Testis (tissue), 3 donors: ENCODE results near the gene CSMD2. TPM values are rescaled to one million over a fixed set of nuclear protein-coding genes. Genes with fewer than 3 reads are reported as not detected.

ENCODE experiments used
- DNase-seq: peaks from one replicate; pipeline ENCODE4 v3.0.0-alpha.2; 2019
- H3K27ac ChIP-seq, 2 donors: fragments of 200-600 bp; sonication (generic); one replicate each; pipeline ENCODE4 v1.5.1; 2019
- H3K27me3 ChIP-seq: fragments of 200-600 bp; sonication (generic); one replicate; pipeline ENCODE4 v1.5.1; 2019
- H3K36me3 ChIP-seq: fragments of 200-600 bp; sonication (generic); one replicate; pipeline ENCODE4 v1.5.1; 2017; ENCODE audit warnings: low read depth; ENCODE audit errors: missing control alignments
- H3K4me1 ChIP-seq: fragments of 200-600 bp; sonication (generic); one replicate; pipeline ENCODE4 v1.5.1; 2019
- H3K4me3 ChIP-seq, 2 donors: fragments of 200-600 bp; sonication (generic); one replicate each; pipeline ENCODE4 v1.5.1; 2017 to 2019
- H3K9me3 ChIP-seq: fragments of 200-600 bp; sonication (generic); one replicate; pipeline ENCODE4 v1.5.1; 2017
- CTCF ChIP-seq, 3 experiments: fragments of 450-650 bp in 2 of 3; fragments of 200-600 bp in 1 of 3; sonication (generic) in 1 of 3; IDR thresholded peaks; one replicate each; pipeline ENCODE4 v1.5.1; 2016 to 2019; ENCODE audit warnings: antibody characterized with exemption in 3 of 3, mild to moderate bottlenecking in 2 of 3, moderate library complexity in 1 of 3
- POLR2A ChIP-seq: fragments of 450-650 bp; IDR thresholded peaks from one replicate; pipeline ENCODE4 v1.6.1; 2017; ENCODE audit warnings: antibody characterized with exemption, mild to moderate bottlenecking, moderate library complexity
- WGBS, 2 donors: methylation state at CpG; one replicate each; pipeline ENCODE4 v1.1.5; 2018; 5-methylcytosine and 5-hydroxymethylcytosine counted together
- intact Hi-C: fragments of 100-400 bp; cut with DNase I; formaldehyde crosslinking; loops from one replicate; pipeline ENCODE4 v1.15.1; 2023; ENCODE audit warnings: low total_unique reads
- polyA plus RNA-seq: library from polyadenylated mRNA; stranded (reverse); fragments of 350-450 nt; fragmentation: Illumina TruSeq; extraction: RNeasy Lipid Tissue Mini Kit (QIAGEN cat#74804); gene quantifications from one replicate; pipeline ENCODE4 v1.2.3, GENCODE V29; 2014; ENCODE audit warnings: low read depth, low replicate concordance; ENCODE audit not compliant: insufficient read depth
- total RNA-seq, 2 donors: library from RNA; depleted of rRNA; stranded (reverse); fragments of >200 nt; gene quantifications; one replicate each; pipeline ENCODE4 v1.2.3, GENCODE V29; 2016

CSMD2 gene
- total and polyA plus RNA-seq, 3 donors from 2014 or later: 1.2 to 3.8 (median 2.7) TPM

GRCh38 chr1:33880305-33880704 is 284.7 kb downstream of the CSMD2 start:
- no peaks in the 10 kb centered on the region for H3K36me3 ChIP-seq
- no peak overlapping the region for H3K27ac ChIP-seq
- WGBS, 2 donors: 68 to 70% methylated on average over 2 of the region's 2 CpGs
- H3K4me1 ChIP-seq: no peaks in the 10 kb centered on the region
- H3K27me3 ChIP-seq: no peaks in the 10 kb centered on the region
- H3K9me3 ChIP-seq: no peaks in the 10 kb centered on the region
- no peak overlapping the region for H3K4me3 ChIP-seq
- intact Hi-C loops: no loop called here
- no peak for DNase-seq
- TF ChIP-seq POLR2A: no peak
- TF ChIP-seq CTCF (IDR thresholded peaks at IDR 0.05): no peak

GRCh38 chr1:33878392-33878791 is 286.6 kb downstream of the CSMD2 start:
- no peaks in the 10 kb centered on the region for H3K4me1 ChIP-seq
- 79 to 87% methylated on average over 2 of the region's 2 CpGs for WGBS, 2 donors
- intact Hi-C loops: no loop called here
- no peak for DNase-seq
- H3K36me3 ChIP-seq: no peaks in the 10 kb centered on the region
- TF ChIP-seq CTCF (IDR thresholded peaks at IDR 0.05) (no peak), POLR2A (no peak)
- no peaks in the 10 kb centered on the region for H3K9me3 ChIP-seq
- H3K27ac ChIP-seq: no peak overlapping the region
- H3K27me3 ChIP-seq: no peaks in the 10 kb centered on the region
- no peak overlapping the region for H3K4me3 ChIP-seq

- intact Hi-C loops: no loop called here
- Histone ChIP-seq H3K4me1 (no peaks in the 10 kb centered on the region), H3K27ac (no peak overlapping the region), H3K27me3 (no peaks in the 10 kb centered on the region), H3K9me3 (no peaks in the 10 kb centered on the region), H3K4me3 (no peak overlapping the region), H3K36me3 (no peaks in the 10 kb centered on the region)
- DNase-seq: no peak
- TF ChIP-seq CTCF (IDR thresholded peaks at IDR 0.05) (no peak), POLR2A (no peak)
- WGBS, 2 donors: 77 to 84% methylated on average over 5 of the region's 5 CpGs
Measured at GRCh38 chr1:33876970-33877650, 287.9 kb downstream of the CSMD2 start.

GRCh38 chr1:33875862-33876261 is 289.2 kb downstream of the CSMD2 start:
- H3K36me3 ChIP-seq: no peaks in the 10 kb centered on the region
- intact Hi-C loops: no loop called here
- 85 to 89% methylated on average over 3 of the region's 3 CpGs for WGBS, 2 donors

More at GRCh38 chr1:33875862-33876261, 289.2 kb downstream of the CSMD2 start:
- Histone ChIP-seq H3K4me1 (no peaks in the 10 kb centered on the region), H3K4me3 (no peak overlapping the region), H3K27ac (no peak overlapping the region), H3K9me3 (no peaks in the 10 kb centered on the region), H3K27me3 (no peaks in the 10 kb centered on the region)
- DNase-seq: no peak
- TF ChIP-seq CTCF (IDR thresholded peaks at IDR 0.05): no peak
- TF ChIP-seq POLR2A: no peak
